ENCODE results near the gene STEAP1.
"Not testable (repeated sequence)": the region's sequence is repeated elsewhere in the genome, so short reads cannot be mapped to it uniquely, and the experiment has no call there.

The STEAP1 gene

GRCh38 chr7:90155206-90155605 lies 937 bp downstream of the STEAP1 start:
- peak overlapping the region; percentile 95 for H3K4me3 ChIP-seq (ENCODE audit: low read depth, low read length)
- H2AFZ ChIP-seq (ENCODE audit: low read length, unreplicated experiment), result no peak overlapping the region
- no peaks in the 10 kb centered on the region for H3K27me3 ChIP-seq (ENCODE audit: insufficient read depth, low read length)
- H3K79me2 ChIP-seq (ENCODE audit: control insufficient read depth, insufficient read depth, low read length, unreplicated experiment), result peaks cover 30% of the 10 kb centered on the region
- peak overlapping the region; percentile 62 for H3K27ac ChIP-seq (ENCODE audit: low read depth, low read length)
- H3K36me3 ChIP-seq (ENCODE audit: insufficient read depth, low read length), result no peaks in the 10 kb centered on the region
- H3K4me1 ChIP-seq (ENCODE audit: control insufficient read depth, insufficient read depth, low read length, unreplicated experiment), result peaks cover 25% of the 10 kb centered on the region

- Histone ChIP-seq H3K79me2 (ENCODE audit: control insufficient read depth, insufficient read depth, low read length, unreplicated experiment) (peaks cover 30% of the 10 kb centered on the region), H3K27ac (ENCODE audit: low read depth, low read length) (peak overlapping the region; percentile 81), H3K4me1 (ENCODE audit: control insufficient read depth, insufficient read depth, low read length, unreplicated experiment) (peaks cover 25% of the 10 kb centered on the region), H3K4me3 (ENCODE audit: low read depth, low read length) (peak overlapping the region; percentile 53)
- H2AFZ ChIP-seq (ENCODE audit: low read length, unreplicated experiment); H3K36me3 ChIP-seq (ENCODE audit: insufficient read depth, low read length); H3K27me3 ChIP-seq (ENCODE audit: insufficient read depth, low read length): not testable (repeated sequence)
Measured at GRCh38 chr7:90157331-90157730, 3.1 kb downstream of the STEAP1 start.

- peak overlapping the region; percentile 53 for H3K4me3 ChIP-seq (ENCODE audit: low read depth, low read length)
- H3K27ac ChIP-seq (ENCODE audit: low read depth, low read length), result peak overlapping the region; percentile 81
- H3K36me3 ChIP-seq (ENCODE audit: insufficient read depth, low read length); H3K27me3 ChIP-seq (ENCODE audit: insufficient read depth, low read length): not testable (repeated sequence)
- peaks cover 25% of the 10 kb centered on the region for H3K4me1 ChIP-seq (ENCODE audit: control insufficient read depth, insufficient read depth, low read length, unreplicated experiment)
- peak overlapping the region; percentile 42 for H2AFZ ChIP-seq (ENCODE audit: low read length, unreplicated experiment)
- peaks cover 30% of the 10 kb centered on the region for H3K79me2 ChIP-seq (ENCODE audit: control insufficient read depth, insufficient read depth, low read length, unreplicated experiment)
Measured at GRCh38 chr7:90157761-90158350, 3.6 kb downstream of the STEAP1 start.

GRCh38 chr7:90163534-90163933 lies 9.3 kb downstream of the STEAP1 start:
- Histone ChIP-seq H3K79me2 (ENCODE audit: control insufficient read depth, insufficient read depth, low read length, unreplicated experiment) (peaks cover 10% of the 10 kb centered on the region), H3K36me3 (ENCODE audit: insufficient read depth, low read length) (peaks cover 27% of the 10 kb centered on the region), H3K4me1 (ENCODE audit: control insufficient read depth, insufficient read depth, low read length, unreplicated experiment) (peaks cover 9% of the 10 kb centered on the region), H3K4me3 (ENCODE audit: low read depth, low read length) (no peak overlapping the region), H3K27ac (ENCODE audit: low read depth, low read length) (no peak overlapping the region), H3K27me3 (ENCODE audit: insufficient read depth, low read length) (no peaks in the 10 kb centered on the region), H2AFZ (ENCODE audit: low read length, unreplicated experiment) (no peak overlapping the region)

GRCh38 chr7:90165724-90166123 lies 11.5 kb downstream of the STEAP1 start:
- Histone ChIP-seq H3K27ac (ENCODE audit: low read depth, low read length) (no peak overlapping the region), H3K4me3 (ENCODE audit: low read depth, low read length) (no peak overlapping the region), H2AFZ (ENCODE audit: low read length, unreplicated experiment) (no peak overlapping the region), H3K36me3 (ENCODE audit: insufficient read depth, low read length) (peaks cover 27% of the 10 kb centered on the region), H3K27me3 (ENCODE audit: insufficient read depth, low read length) (no peaks in the 10 kb centered on the region), H3K79me2 (ENCODE audit: control insufficient read depth, insufficient read depth, low read length, unreplicated experiment) (no peaks in the 10 kb centered on the region), H3K4me1 (ENCODE audit: control insufficient read depth, insufficient read depth, low read length, unreplicated experiment) (no peaks in the 10 kb centered on the region)

GRCh38 chr7:90166153-90166552 lies 11.9 kb downstream of the STEAP1 start:
- no peak overlapping the region for H3K4me3 ChIP-seq (ENCODE audit: low read depth, low read length)
- H3K79me2 ChIP-seq (ENCODE audit: control insufficient read depth, insufficient read depth, low read length, unreplicated experiment), result no peaks in the 10 kb centered on the region
- H3K4me1 ChIP-seq (ENCODE audit: control insufficient read depth, insufficient read depth, low read length, unreplicated experiment), result no peaks in the 10 kb centered on the region
- H3K27ac ChIP-seq (ENCODE audit: low read depth, low read length), result no peak overlapping the region
- H3K27me3 ChIP-seq (ENCODE audit: insufficient read depth, low read length), result no peaks in the 10 kb centered on the region
- H3K36me3 ChIP-seq (ENCODE audit: insufficient read depth, low read length), result peaks cover 27% of the 10 kb centered on the region
- no peak overlapping the region for H2AFZ ChIP-seq (ENCODE audit: low read length, unreplicated experiment)

- no peak overlapping the region for H2AFZ ChIP-seq (ENCODE audit: low read length, unreplicated experiment)
- no peak overlapping the region for H3K27ac ChIP-seq (ENCODE audit: low read depth, low read length)
- H3K4me3 ChIP-seq (ENCODE audit: low read depth, low read length), result no peak overlapping the region
- no peaks in the 10 kb centered on the region for H3K27me3 ChIP-seq (ENCODE audit: insufficient read depth, low read length)
- peaks cover 27% of the 10 kb centered on the region for H3K36me3 ChIP-seq (ENCODE audit: insufficient read depth, low read length)
- no peaks in the 10 kb centered on the region for H3K79me2 ChIP-seq (ENCODE audit: control insufficient read depth, insufficient read depth, low read length, unreplicated experiment)
- no peaks in the 10 kb centered on the region for H3K4me1 ChIP-seq (ENCODE audit: control insufficient read depth, insufficient read depth, low read length, unreplicated experiment)
Measured at GRCh38 chr7:90167361-90167760, 13.1 kb downstream of the STEAP1 start.

GRCh38 chr7:90169891-90170290 lies 15.6 kb downstream of the STEAP1 start:
- Histone ChIP-seq H3K27me3 (ENCODE audit: insufficient read depth, low read length) (no peaks in the 10 kb centered on the region), H3K79me2 (ENCODE audit: control insufficient read depth, insufficient read depth, low read length, unreplicated experiment) (no peaks in the 10 kb centered on the region), H3K4me3 (ENCODE audit: low read depth, low read length) (no peak overlapping the region), H3K36me3 (ENCODE audit: insufficient read depth, low read length) (peaks cover 2% of the 10 kb centered on the region), H3K4me1 (ENCODE audit: control insufficient read depth, insufficient read depth, low read length, unreplicated experiment) (no peaks in the 10 kb centered on the region), H2AFZ (ENCODE audit: low read length, unreplicated experiment) (no peak overlapping the region), H3K27ac (ENCODE audit: low read depth, low read length) (no peak overlapping the region)

- H3K27ac ChIP-seq (ENCODE audit: low read depth, low read length), result no peak overlapping the region
- no peaks in the 10 kb centered on the region for H3K4me1 ChIP-seq (ENCODE audit: control insufficient read depth, insufficient read depth, low read length, unreplicated experiment)
- H3K79me2 ChIP-seq (ENCODE audit: control insufficient read depth, insufficient read depth, low read length, unreplicated experiment), result no peaks in the 10 kb centered on the region
- no peaks in the 10 kb centered on the region; the same call in none of the 2 replicates for H3K36me3 ChIP-seq (ENCODE audit: insufficient read depth, low read length)
- no peaks in the 10 kb centered on the region for H3K27me3 ChIP-seq (ENCODE audit: insufficient read depth, low read length)
- no peak overlapping the region for H2AFZ ChIP-seq (ENCODE audit: low read length, unreplicated experiment)
- H3K4me3 ChIP-seq (ENCODE audit: low read depth, low read length), result no peak overlapping the region
Measured at GRCh38 chr7:90172121-90172520, 17.9 kb downstream of the STEAP1 start.

- no peaks in the 10 kb centered on the region for H3K27me3 ChIP-seq (ENCODE audit: insufficient read depth, low read length)
- no peak overlapping the region for H3K27ac ChIP-seq (ENCODE audit: low read depth, low read length)
- no peaks in the 10 kb centered on the region; the same call in none of the 2 replicates for H3K36me3 ChIP-seq (ENCODE audit: insufficient read depth, low read length)
- no peaks in the 10 kb centered on the region for H3K79me2 ChIP-seq (ENCODE audit: control insufficient read depth, insufficient read depth, low read length, unreplicated experiment)
- H3K4me1 ChIP-seq (ENCODE audit: control insufficient read depth, insufficient read depth, low read length, unreplicated experiment), result peaks cover 5% of the 10 kb centered on the region
- no peak overlapping the region for H3K4me3 ChIP-seq (ENCODE audit: low read depth, low read length)
- H2AFZ ChIP-seq (ENCODE audit: low read length, unreplicated experiment), result no peak overlapping the region
Measured at GRCh38 chr7:90172624-90173023, 18.4 kb downstream of the STEAP1 start.

GRCh38 chr7:90173127-90173844 lies 19.0 kb downstream of the STEAP1 start:
- Histone ChIP-seq H3K27ac (ENCODE audit: low read depth, low read length) (no peak overlapping the region), H3K4me3 (ENCODE audit: low read depth, low read length) (no peak overlapping the region), H3K79me2 (ENCODE audit: control insufficient read depth, insufficient read depth, low read length, unreplicated experiment) (no peaks in the 10 kb centered on the region), H3K27me3 (ENCODE audit: insufficient read depth, low read length) (no peaks in the 10 kb centered on the region), H2AFZ (ENCODE audit: low read length, unreplicated experiment) (no peak overlapping the region), H3K4me1 (ENCODE audit: control insufficient read depth, insufficient read depth, low read length, unreplicated experiment) (peaks cover 11% of the 10 kb centered on the region), H3K36me3 (ENCODE audit: insufficient read depth, low read length) (no peaks in the 10 kb centered on the region; the same call in none of the 2 replicates)
